Central memory CD8-positive, alpha-beta T cell (primary cell): ENCODE measurements around the gene FNIP2.
"Not testable (repeated sequence)": the region's sequence is repeated elsewhere in the genome, so short reads cannot be mapped to it uniquely, and the experiment has no call there.

Experiments used
- ATAC-seq: fragments of 150-1000 bp; cut with Tn5 transposase; replicated peaks from 2 replicates; pipeline ENCODE4 v1.10.0; 2022; ENCODE audit warnings: mild to moderate bottlenecking, moderate FRiP score, moderate number of reproducible peaks; ENCODE audit not compliant: poor library complexity, severe bottlenecking; ENCODE audit errors: extremely low read depth
- DNase-seq, 2 donors: peaks; one replicate each; pipeline ENCODE4 v3.0.0; 2021; ENCODE audit warnings: low spot score in 2 of 2
- H3K27ac Mint-ChIP-seq: one replicate; pipeline ENCODE4 v1.8.0; 2022; ENCODE audit warnings: low read depth, mild to moderate bottlenecking, moderate library complexity, mixed read lengths
- H3K27me3 Mint-ChIP-seq: one replicate; pipeline ENCODE4 v1.8.0; 2022; ENCODE audit warnings: mixed read lengths
- H3K36me3 Mint-ChIP-seq: one replicate; pipeline ENCODE4 v1.8.0; 2022; ENCODE audit warnings: mild to moderate bottlenecking, moderate library complexity, mixed read lengths; ENCODE audit not compliant: insufficient read depth
- H3K4me1 Mint-ChIP-seq: one replicate; pipeline ENCODE4 v1.8.0; 2022; ENCODE audit warnings: mixed read lengths
- H3K4me3 Mint-ChIP-seq: one replicate; pipeline ENCODE4 v1.8.0; 2022; ENCODE audit warnings: mild to moderate bottlenecking, moderate library complexity, mixed read lengths
- H3K9me3 Mint-ChIP-seq: one replicate; pipeline ENCODE4 v1.8.0; 2022; ENCODE audit warnings: mixed read lengths

FNIP2 gene

DNA sequence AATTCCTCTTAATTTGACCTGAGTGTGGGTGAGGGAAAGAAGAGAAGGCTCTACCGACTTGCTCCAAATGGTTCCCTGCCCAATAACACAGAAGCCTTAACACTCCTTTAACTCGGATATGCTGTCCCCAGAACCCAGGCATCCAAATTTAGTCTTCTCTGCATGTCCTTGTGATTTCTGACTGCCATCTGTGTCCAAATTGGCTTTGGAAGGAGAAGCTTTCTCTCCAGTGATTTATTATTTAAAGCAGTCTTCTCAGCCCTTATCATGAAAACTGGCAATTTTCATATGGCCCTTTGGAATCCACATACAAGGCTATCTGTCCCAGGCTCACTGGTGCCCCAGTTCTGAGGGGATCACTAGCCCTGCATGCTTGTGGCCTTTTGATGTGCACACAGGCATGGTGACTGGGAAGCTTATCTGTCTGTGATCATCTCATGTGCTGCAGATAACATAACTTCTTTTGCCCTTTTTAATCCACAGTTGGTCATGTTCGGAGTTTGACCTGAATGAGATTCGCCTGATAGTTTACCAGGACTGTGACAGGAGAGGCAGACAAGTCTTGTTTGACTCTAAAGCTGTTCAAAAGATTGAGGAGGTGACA lies 56.7 kb downstream of the FNIP2 start:
- Mint-ChIP-seq H3K27ac (no peak overlapping the region), H3K9me3 (no peaks in the 10 kb centered on the region), H3K4me3 (no peak overlapping the region), H3K4me1 (peaks cover 20% of the 10 kb centered on the region), H3K36me3 (peaks cover 8% of the 10 kb centered on the region), H3K27me3 (no peaks in the 10 kb centered on the region)
- no peak for DNase-seq
- ATAC-seq, result no peak

DNA sequence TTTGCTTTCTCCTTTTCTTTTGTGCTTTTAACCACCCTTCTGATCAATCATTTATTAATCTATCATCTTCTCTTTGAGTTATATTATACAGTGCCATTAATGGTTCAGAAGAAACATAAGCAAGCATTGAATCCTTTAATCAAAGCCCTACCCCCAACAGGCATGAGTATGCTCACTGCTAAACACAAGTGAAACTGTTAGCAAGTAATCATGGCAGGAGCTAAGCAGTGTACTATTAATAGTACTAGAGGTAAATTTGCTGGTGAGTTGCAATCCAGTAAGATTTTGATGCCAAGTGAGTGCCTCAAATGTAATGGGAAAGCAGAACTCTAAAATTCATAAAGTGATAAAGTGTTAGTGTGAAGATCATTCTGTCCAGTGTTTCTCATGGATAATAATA lies 57.2 kb downstream of the FNIP2 start:
- DNase-seq, result no peak
- ATAC-seq, result no peak
- peaks cover 20% of the 10 kb centered on the region for H3K4me1 Mint-ChIP-seq

DNA sequence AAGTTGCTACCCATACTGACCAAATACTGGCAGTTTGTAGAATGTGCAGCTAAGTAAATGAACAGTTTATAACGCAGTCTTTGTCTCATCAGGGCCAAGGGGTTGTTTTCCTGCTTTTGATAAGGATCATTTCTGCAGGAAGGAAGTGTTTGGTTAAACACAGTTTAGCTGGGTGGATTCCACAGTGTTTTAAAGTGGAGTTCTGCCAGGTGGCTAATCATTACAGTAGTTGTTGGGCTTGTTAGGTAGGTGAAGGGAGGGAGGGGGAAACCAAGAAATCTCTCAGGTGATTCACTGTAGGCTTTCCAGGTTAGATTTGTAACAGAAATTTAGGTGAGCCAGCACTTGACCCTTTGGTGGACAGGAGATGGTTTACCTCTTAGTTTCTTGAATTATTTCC lies 58.1 kb downstream of the FNIP2 start:
- Mint-ChIP-seq H3K4me1 (peaks cover 20% of the 10 kb centered on the region), H3K9me3 (no peaks in the 10 kb centered on the region), H3K27ac (no peak overlapping the region), H3K36me3 (peaks cover 8% of the 10 kb centered on the region), H3K4me3 (no peak overlapping the region), H3K27me3 (no peaks in the 10 kb centered on the region)
- DNase-seq, result no peak
- no peak for ATAC-seq

More for the DNA sequence above, 57.2 kb downstream of the FNIP2 start:
- no peak overlapping the region for H3K27ac Mint-ChIP-seq
- H3K4me3 Mint-ChIP-seq, result no peak overlapping the region
- peaks cover 8% of the 10 kb centered on the region for H3K36me3 Mint-ChIP-seq
- H3K9me3 Mint-ChIP-seq, result no peaks in the 10 kb centered on the region
- no peaks in the 10 kb centered on the region for H3K27me3 Mint-ChIP-seq

DNA sequence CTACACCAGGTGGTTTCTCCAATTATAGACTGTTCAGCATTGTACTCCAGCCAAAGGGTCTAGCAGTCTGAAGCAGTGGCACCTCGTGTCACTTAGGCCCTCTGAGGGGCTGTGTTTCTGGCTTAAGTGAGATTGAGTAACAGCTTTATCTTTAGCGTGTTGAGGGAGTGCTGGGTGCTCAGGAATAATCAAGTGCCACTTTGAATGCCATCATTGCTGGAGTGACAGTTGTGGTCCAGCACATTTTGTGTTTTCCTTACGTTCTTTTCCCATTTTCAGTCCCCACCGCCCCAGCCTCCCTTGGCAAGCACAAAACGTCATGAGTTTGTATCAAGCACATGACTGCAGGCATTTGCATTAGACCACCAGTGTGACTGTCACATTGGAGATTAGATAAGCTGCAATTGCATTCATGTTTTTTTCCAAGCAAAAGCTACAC lies 58.7 kb downstream of the FNIP2 start:
- H3K9me3 Mint-ChIP-seq, result no peaks in the 10 kb centered on the region
- H3K4me3 Mint-ChIP-seq, result no peak overlapping the region
- H3K27me3 Mint-ChIP-seq, result no peaks in the 10 kb centered on the region
- H3K36me3 Mint-ChIP-seq, result peaks cover 8% of the 10 kb centered on the region
- H3K4me1 Mint-ChIP-seq, result peaks cover 20% of the 10 kb centered on the region
- ATAC-seq (no peak), DNase-seq (no peak)
- no peak overlapping the region for H3K27ac Mint-ChIP-seq

DNA sequence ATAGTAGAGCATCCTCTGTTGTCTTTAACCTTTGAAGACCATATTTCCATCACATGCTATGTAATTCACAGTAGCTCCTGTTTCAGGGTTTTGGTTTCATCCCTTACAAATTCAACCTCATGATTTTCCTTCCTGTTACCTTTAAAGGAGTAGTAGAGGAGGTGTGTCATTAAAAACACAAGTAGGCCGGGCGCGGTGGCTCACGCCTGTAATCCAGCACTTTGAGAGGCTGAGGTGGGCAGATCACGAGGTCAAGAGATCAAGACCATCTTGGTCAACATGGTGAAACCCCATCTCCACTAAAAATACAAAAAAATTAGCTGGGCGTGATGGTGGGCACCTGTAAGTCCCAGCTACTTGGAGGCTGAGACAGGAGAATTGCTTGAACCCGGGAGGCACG lies 59.3 kb downstream of the FNIP2 start:
- H3K9me3 Mint-ChIP-seq, DNase-seq, ATAC-seq, H3K27ac Mint-ChIP-seq, H3K27me3 Mint-ChIP-seq, H3K4me3 Mint-ChIP-seq, H3K36me3 Mint-ChIP-seq: not testable (repeated sequence)
- peaks cover 20% of the 10 kb centered on the region for H3K4me1 Mint-ChIP-seq

DNA sequence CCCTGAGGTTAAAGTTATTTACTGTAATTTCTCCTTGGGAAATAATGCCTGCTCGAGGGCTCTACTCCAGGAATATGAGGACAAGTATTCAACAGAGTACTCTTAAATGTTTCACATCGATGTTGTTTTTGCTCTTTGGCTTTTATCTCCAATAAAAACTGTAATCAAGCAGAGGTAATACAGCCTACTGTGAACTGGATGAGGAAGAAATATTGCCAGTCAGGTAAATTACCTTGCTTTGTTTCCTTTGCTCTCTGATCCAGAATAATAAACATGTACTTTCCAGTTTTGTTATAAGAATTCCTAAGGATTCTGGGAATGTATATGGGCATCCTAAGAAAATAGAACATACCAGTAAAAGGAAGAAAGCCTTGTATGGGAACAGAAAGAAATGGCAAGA lies 60.4 kb downstream of the FNIP2 start:
- no peaks in the 10 kb centered on the region for H3K9me3 Mint-ChIP-seq
- peaks cover 10% of the 10 kb centered on the region for H3K36me3 Mint-ChIP-seq
- ATAC-seq (no peak), DNase-seq (no peak)
- H3K27me3 Mint-ChIP-seq, result no peaks in the 10 kb centered on the region
- H3K4me3 Mint-ChIP-seq, result no peak overlapping the region
- no peak overlapping the region for H3K27ac Mint-ChIP-seq
- peaks cover 20% of the 10 kb centered on the region for H3K4me1 Mint-ChIP-seq

DNA sequence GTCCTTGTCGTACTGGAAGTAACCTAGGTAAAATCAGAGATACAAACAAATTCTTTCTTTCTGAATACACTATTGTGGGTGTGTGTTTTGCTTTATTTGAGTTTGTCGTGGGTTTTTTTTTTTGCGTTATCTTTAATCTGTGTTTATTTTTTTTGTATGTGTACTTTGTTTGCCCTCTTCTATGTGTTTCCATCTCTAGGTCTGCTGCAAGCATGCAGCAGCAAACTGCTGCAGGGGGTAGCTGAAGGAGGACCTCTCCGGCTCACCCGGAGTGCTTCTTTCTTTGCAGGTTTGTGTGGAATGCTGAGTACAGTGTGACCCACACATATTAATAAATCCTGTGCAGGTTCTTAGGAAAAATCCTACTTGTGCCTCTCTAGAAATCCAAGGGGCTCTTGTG lies 64.8 kb downstream of the FNIP2 start:
- H3K27me3 Mint-ChIP-seq, result no peaks in the 10 kb centered on the region
- H3K9me3 Mint-ChIP-seq, result no peaks in the 10 kb centered on the region
- ATAC-seq (no peak), DNase-seq (no peak)
- no peak overlapping the region for H3K4me3 Mint-ChIP-seq
- peaks cover 9% of the 10 kb centered on the region for H3K4me1 Mint-ChIP-seq
- peaks cover 8% of the 10 kb centered on the region for H3K36me3 Mint-ChIP-seq
- no peak overlapping the region for H3K27ac Mint-ChIP-seq

DNA sequence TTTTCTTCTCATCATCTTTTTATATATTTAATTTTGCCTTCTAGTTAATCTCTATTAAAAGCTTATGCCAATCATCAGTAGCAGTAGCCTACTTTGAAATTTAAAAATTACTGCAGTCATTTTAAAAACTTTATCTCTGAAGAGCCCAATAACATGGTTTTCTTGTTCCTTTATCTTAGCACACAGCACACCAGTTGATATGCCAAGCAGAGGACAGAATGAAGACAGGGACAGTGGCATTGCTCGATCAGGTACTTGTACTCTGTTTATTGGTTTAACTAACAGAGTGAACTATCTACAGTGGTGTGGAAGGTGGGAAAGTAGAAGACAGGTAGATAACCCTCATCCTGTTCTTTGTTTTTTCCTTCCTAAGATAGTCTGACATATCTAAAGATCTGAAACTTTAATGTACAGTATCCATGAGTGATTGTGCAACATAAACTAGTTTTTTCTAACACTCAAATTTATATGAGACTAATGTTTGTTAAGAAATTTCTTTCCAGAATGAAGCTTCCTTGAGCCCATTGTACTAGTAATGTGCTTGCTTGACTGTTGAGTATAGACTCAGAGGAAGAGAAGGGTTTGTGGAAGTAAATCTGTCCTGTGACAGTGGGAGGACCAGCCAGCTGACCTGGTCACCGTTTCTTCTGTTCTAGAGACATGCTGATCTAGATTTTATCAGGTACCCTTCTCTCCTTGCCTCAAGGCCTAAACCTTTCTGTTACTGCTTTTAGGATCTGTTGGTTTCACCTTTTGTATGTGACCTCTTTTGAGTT lies 66.6 kb downstream of the FNIP2 start:
- peaks cover 9% of the 10 kb centered on the region for H3K4me1 Mint-ChIP-seq
- H3K9me3 Mint-ChIP-seq, result no peaks in the 10 kb centered on the region
- DNase-seq (no peak), ATAC-seq (no peak)
- no peaks in the 10 kb centered on the region for H3K27me3 Mint-ChIP-seq
- no peak overlapping the region for H3K4me3 Mint-ChIP-seq
- peaks cover 2% of the 10 kb centered on the region for H3K36me3 Mint-ChIP-seq
- no peak overlapping the region for H3K27ac Mint-ChIP-seq

DNA sequence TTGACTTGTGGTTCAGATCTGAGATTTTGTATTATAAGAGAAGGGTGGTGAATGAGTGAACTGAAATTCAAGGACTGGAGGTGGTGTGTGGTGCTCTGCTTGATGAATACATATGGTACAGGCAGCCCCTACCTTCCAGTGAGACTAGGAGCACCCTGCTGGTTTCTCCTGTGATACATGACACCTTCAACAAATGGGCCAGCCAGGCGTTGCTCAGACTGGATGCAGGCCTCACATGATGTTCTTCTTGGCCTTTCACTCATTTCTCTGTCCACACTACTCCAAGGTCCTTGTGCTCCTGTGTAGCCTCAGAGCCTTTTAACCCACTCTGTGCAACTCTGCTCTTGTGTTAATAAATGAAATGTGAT lies 67.2 kb downstream of the FNIP2 start:
- no peak for ATAC-seq
- H3K36me3 Mint-ChIP-seq, result peaks cover 2% of the 10 kb centered on the region
- H3K27me3 Mint-ChIP-seq, result no peaks in the 10 kb centered on the region

DNA sequence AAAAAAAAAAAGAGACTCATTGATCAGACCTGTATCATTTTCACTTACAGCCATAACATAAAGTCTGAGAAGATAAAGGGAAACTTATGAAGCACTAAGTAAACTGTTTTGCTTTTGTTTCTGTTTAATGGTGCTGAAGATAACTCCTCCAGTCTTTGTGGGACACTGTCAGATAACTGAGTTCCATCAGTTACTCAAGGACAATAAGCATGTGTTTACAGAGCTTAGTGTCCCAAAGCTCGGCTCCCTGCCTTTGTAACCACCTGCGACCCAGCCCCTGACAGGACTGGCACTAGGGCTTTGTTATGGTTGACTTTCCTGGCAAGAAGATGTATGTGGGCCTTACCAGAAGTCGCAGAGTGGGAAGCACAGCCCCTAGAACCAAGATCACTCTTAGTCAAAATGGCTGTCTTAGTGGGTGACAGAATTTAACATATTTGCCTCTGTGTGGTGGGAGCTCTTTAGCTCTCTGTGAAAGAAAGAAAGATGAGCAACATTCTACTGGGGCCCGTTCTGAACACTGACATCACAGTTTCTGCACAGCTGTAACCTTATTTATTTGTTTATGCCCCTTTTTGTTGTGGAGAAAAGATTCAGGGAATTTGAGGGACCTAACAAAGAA lies 68.1 kb downstream of the FNIP2 start:
- DNase-seq (no peak), ATAC-seq (no peak)
- Mint-ChIP-seq H3K9me3 (no peaks in the 10 kb centered on the region), H3K27me3 (no peaks in the 10 kb centered on the region), H3K4me3 (no peak overlapping the region), H3K4me1 (peaks cover 9% of the 10 kb centered on the region), H3K36me3 (peaks cover 2% of the 10 kb centered on the region), H3K27ac (no peak overlapping the region)

More for the DNA sequence above, 67.2 kb downstream of the FNIP2 start:
- Mint-ChIP-seq H3K27ac (no peak overlapping the region), H3K4me3 (no peak overlapping the region), H3K4me1 (peaks cover 9% of the 10 kb centered on the region), H3K9me3 (no peaks in the 10 kb centered on the region)
- no peak for DNase-seq

DNA sequence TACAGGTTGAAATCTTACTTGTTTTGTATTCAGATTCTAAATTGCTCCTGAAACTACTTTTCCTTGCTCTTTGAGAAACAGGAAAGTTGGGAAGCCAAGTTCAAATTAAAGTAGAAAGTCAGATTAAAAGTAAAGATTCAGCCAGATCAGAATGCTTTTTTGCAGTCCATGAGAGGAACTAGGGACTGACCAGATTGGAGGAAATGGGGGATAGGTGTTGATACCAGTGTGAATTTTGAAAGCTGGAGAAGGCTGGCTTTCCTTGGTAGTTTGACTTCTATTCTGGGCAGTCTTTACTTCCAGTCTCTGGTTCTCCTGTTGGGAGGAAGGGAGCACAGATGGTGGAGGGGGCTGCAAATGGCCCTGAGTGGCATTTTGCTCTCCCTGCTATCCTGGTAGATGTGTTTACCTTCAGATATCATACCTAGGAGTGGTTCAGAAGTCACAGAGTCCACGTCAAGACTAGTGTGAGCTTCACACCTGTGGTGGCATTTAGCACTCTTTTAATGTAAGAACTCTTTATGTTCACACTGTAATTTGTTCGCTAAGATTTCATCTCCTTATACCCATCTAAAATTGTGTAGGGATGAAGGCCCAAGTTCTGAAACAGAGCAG lies 68.8 kb downstream of the FNIP2 start:
- H3K27ac Mint-ChIP-seq, result no peak overlapping the region
- ATAC-seq (no peak), DNase-seq (no peak)
- H3K36me3 Mint-ChIP-seq, result peaks cover 2% of the 10 kb centered on the region
- peaks cover 9% of the 10 kb centered on the region for H3K4me1 Mint-ChIP-seq
- no peak overlapping the region for H3K4me3 Mint-ChIP-seq
- no peaks in the 10 kb centered on the region for H3K27me3 Mint-ChIP-seq
- no peaks in the 10 kb centered on the region for H3K9me3 Mint-ChIP-seq

DNA sequence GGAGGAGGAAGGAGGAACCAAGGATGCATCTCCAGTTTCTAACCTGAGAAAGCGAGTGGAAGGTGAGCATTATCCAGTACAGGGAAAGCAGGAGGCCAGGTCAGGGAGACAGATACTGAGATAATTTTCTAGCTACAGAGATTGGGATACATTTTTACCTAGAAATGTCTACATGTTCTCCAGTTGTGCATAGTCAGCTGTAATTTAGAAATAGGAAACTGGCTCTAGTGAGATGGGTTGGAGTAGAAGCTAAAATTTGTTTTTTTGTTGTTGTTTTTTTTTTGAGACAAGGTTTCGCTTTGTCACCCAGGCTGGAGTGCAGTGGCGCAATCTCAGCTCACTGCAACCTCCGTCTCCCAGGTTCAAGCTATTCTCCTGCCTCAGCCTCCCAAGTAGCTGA lies 71.3 kb downstream of the FNIP2 start:
- H3K36me3 Mint-ChIP-seq, result no peaks in the 10 kb centered on the region
- H3K9me3 Mint-ChIP-seq, result no peaks in the 10 kb centered on the region
- H3K4me3 Mint-ChIP-seq, result no peak overlapping the region
- peaks cover 9% of the 10 kb centered on the region for H3K4me1 Mint-ChIP-seq
- H3K27me3 Mint-ChIP-seq, result no peaks in the 10 kb centered on the region
- no peak overlapping the region for H3K27ac Mint-ChIP-seq
- ATAC-seq, result no peak
- no peak for DNase-seq

DNA sequence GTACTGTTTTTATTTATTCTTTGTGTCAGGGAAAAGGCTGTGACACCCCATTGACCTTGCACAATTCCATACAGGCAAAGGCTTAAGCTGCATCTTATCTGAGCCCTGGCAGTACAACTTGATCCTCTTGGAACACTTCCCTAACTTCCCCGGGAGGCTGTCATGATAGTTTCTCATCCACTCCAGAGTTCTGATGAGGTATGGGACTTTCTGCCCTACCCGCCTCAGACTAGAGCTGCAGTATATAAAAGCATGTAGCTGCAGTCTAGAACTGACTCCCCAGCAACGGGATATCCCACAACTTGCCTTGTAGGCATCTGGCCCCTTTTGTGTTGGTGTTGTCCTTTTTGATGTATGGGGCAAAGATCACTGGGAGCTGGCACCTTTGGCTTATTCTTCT lies 72.7 kb downstream of the FNIP2 start:
- no peak overlapping the region for H3K4me3 Mint-ChIP-seq
- no peak for ATAC-seq
- H3K27me3 Mint-ChIP-seq, result no peaks in the 10 kb centered on the region
- no peak overlapping the region for H3K27ac Mint-ChIP-seq
- H3K4me1 Mint-ChIP-seq, result peaks cover 9% of the 10 kb centered on the region
- no peaks in the 10 kb centered on the region for H3K36me3 Mint-ChIP-seq
- H3K9me3 Mint-ChIP-seq, result no peaks in the 10 kb centered on the region
- no peak for DNase-seq
